Fibroblast of peridontal ligament (primary cell): Measurements from ENCODE around the gene ACAD11.

ENCODE experiments used
- DNase-seq: peaks from one replicate; pipeline ENCODE4 v3.0.0-alpha.2; 2010; ENCODE audit errors: extremely low read depth

The ACAD11 gene

GRCh38 chr3:132659365-132660051 lies at the start of gene ACAD11:
Gene ACAD11, minus strand, starts transcription at chr3:132659809. Its CDS starts 58 bp downstream, at chr3:132659751.
- DNase-seq = peak; percentile 81

- no peak for DNase-seq
Measured at GRCh38 chr3:132703733-132704132, 44.1 kb upstream of the ACAD11 start.

- no peak for DNase-seq
Measured at GRCh38 chr3:132695422-132695821, 35.8 kb upstream of the ACAD11 start.

GRCh38 chr3:132694991-132695390 lies 35.4 kb upstream of the ACAD11 start:
- no peak for DNase-seq

- no peak for DNase-seq
Measured at GRCh38 chr3:132690040-132690439, 30.4 kb upstream of the ACAD11 start.

GRCh38 chr3:132682201-132682600 lies 22.6 kb upstream of the ACAD11 start:
- peak; percentile 64 for DNase-seq

GRCh38 chr3:132681421-132681820 lies 21.8 kb upstream of the ACAD11 start:
- DNase-seq = no peak

- DNase-seq = no peak
Measured at GRCh38 chr3:132679911-132680310, 20.3 kb upstream of the ACAD11 start.

- DNase-seq = no peak
Measured at GRCh38 chr3:132675408-132675807, 15.8 kb upstream of the ACAD11 start.

- no peak for DNase-seq
Measured at GRCh38 chr3:132669256-132669777, 9.7 kb upstream of the ACAD11 start.

- DNase-seq = peak; percentile 18
Measured at GRCh38 chr3:132665230-132665745, 5.7 kb upstream of the ACAD11 start.

GRCh38 chr3:132662212-132662611 lies 2.6 kb upstream of the ACAD11 start:
- no peak for DNase-seq

- DNase-seq = no peak
Measured at GRCh38 chr3:132661101-132661500, 1.5 kb upstream of the ACAD11 start.

GRCh38 chr3:132660811-132661070 lies 1.1 kb upstream of the ACAD11 start:
- peak; percentile 28 for DNase-seq

- DNase-seq = peak; percentile 55
Measured at GRCh38 chr3:132660052-132660810, 622 bp upstream of the ACAD11 start, which contains the start of gene UBA5. Gene UBA5, plus strand, starts transcription at chr3:132660329. Its CDS starts 209 bp downstream, at chr3:132660538.

- DNase-seq = no peak
Measured at GRCh38 chr3:132659000-132659364, 627 bp downstream of the ACAD11 start.

- DNase-seq = peak; percentile 31
Measured at GRCh38 chr3:132657869-132658747, 1.5 kb downstream of the ACAD11 start.

GRCh38 chr3:132655471-132655870 lies 4.1 kb downstream of the ACAD11 start:
- DNase-seq = no peak

GRCh38 chr3:132654721-132655120 lies 4.9 kb downstream of the ACAD11 start:
- DNase-seq = no peak

- no peak for DNase-seq
Measured at GRCh38 chr3:132654190-132654589, 5.4 kb downstream of the ACAD11 start.

- peak; percentile 82 for DNase-seq
Measured at GRCh38 chr3:132652640-132653270, 6.9 kb downstream of the ACAD11 start.
